Iris pigment epithelial cell (primary cell): Measurements from ENCODE around the gene ZNG1F.
"Not testable (repeated sequence)": the region's sequence is repeated elsewhere in the genome, so short reads cannot be mapped to it uniquely, and the experiment has no call there.

ENCODE experiments used
- DNase-seq: peaks from one replicate; pipeline ENCODE4 v3.0.0-alpha.2; 2011; ENCODE audit warnings: low read depth

Gene ZNG1F

DNA sequence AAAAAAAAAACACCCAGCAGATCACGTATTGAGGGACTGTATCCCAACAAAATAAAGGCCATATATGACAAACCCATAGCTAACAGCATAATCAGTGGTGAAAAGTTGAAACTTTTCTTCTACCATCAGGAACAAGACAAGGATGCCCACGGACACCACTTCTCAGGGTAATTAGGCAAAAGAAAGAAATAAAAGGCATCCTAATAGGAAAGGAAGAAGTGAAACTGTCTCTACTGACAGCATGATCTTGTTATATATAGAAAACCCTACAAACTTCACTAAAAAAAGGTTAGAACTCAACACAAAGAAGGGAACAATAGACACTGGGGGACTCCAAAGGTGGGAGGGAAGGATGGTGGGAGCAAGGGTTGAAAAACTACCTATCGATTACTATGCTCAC is 102.9 kb downstream of the ZNG1F start:
- DNase-seq: not testable (repeated sequence)

DNA sequence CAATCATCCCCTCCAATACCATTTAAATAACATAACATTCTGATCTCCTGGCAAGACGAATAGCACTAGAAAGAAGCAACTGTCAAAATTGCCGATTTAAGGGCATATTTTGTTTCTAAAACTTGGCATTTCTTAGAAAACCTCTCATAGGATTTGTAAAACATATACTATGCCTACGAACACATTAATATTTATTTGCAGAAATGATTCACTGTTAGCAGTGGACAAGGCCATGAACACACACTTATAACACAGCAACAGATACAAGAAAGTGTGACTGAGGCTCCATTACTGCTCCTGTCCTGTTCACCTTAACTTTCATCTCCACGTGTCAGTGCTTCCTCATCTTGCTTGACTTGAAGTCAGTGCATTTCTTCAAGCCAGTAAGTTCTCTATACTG is 106.8 kb downstream of the ZNG1F start:
- DNase-seq: not testable (repeated sequence)
